ENCODE results near the gene IGFBP7. TPM values are rescaled to one million over a fixed set of nuclear protein-coding genes. Genes with fewer than 3 reads are reported as not detected.

The IGFBP7 gene
- total RNA-seq, 2 experiments from 2014 or later = 0.17 TPM; not detected in 1

DNA sequence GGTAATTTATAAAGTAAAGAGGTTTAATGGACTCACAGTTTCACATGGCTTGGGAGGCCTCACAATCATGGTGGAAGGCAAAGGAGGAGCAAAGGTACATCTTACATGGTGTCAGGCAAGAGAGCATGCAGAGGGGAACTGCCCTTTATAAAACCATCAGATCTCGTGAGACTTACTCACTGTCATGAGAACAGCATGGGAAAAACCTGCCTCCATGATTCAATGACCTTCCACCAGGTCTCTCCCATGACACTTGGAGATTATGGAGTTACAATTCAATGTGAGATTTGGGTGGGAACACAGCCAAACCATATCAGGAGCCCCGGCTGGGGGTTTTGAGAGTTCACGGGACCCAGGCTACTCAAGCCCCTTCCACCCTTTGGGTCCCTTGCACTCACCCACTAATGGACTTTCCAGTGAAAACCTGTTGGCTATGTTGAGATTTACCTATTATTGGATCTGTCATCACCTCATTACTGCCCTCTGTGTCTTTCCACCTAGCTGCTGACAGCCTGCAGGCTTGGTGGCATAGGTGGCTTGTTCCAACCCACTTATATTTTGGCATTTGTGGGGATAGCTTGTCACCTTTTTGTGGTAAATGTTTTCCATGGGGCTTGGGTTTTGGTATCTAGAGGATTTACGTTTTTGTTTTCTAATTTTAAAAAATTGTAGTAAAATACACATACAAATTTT lies 24.0 kb downstream of the IGFBP7 start:
- Mint-ChIP-seq H3K27ac (no peak overlapping the region), H3K27me3 (ENCODE audit: low read depth) (peaks cover 21% of the 10 kb centered on the region), H3K4me1 (ENCODE audit: low read depth) (no peaks in the 10 kb centered on the region), H3K36me3 (ENCODE audit: low read depth) (no peaks in the 10 kb centered on the region), H3K4me3 (no peak overlapping the region), H3K9me3 (no peaks in the 10 kb centered on the region)
- intact Hi-C loops (cut with micrococcal nuclease) = no loop called here
- CTCF ChIA-PET = no interaction called here
- DNase-seq = no peak

GRCh38 chr4:57085278-57085677 lies 24.9 kb downstream of the IGFBP7 start:
- Mint-ChIP-seq H3K36me3 (ENCODE audit: low read depth) (no peaks in the 10 kb centered on the region), H3K4me1 (ENCODE audit: low read depth) (no peaks in the 10 kb centered on the region), H3K27ac (no peak overlapping the region), H3K27me3 (ENCODE audit: low read depth) (peaks cover 18% of the 10 kb centered on the region), H3K9me3 (no peaks in the 10 kb centered on the region), H3K4me3 (no peak overlapping the region)
- intact Hi-C loops (cut with micrococcal nuclease) = no loop called here
- CTCF ChIA-PET = interaction anchor here (0.6 kb wide), 1 partner anchor 16 kb away, joined by 3 read pairs; no protein-coding TSS in a partner anchor
- no peak for DNase-seq

- Mint-ChIP-seq H3K9me3 (no peaks in the 10 kb centered on the region), H3K27me3 (ENCODE audit: low read depth) (peaks cover 13% of the 10 kb centered on the region), H3K36me3 (ENCODE audit: low read depth) (no peaks in the 10 kb centered on the region), H3K4me3 (no peak overlapping the region), H3K27ac (no peak overlapping the region), H3K4me1 (ENCODE audit: low read depth) (no peaks in the 10 kb centered on the region)
- intact Hi-C loops (cut with micrococcal nuclease) = no loop called here
- CTCF ChIA-PET = interaction anchor here (0.6 to 1.0 kb wide), 2 partner anchors 17 to 79 kb away, joined by 3 read pairs; no protein-coding TSS in a partner anchor
- DNase-seq = no peak
Measured at GRCh38 chr4:57084360-57084759, 25.8 kb downstream of the IGFBP7 start.

GRCh38 chr4:57083090-57083489 lies 27.1 kb downstream of the IGFBP7 start:
- Mint-ChIP-seq H3K4me1 (ENCODE audit: low read depth) (no peaks in the 10 kb centered on the region), H3K9me3 (no peaks in the 10 kb centered on the region), H3K27me3 (ENCODE audit: low read depth) (peaks cover 12% of the 10 kb centered on the region), H3K27ac (no peak overlapping the region), H3K4me3 (no peak overlapping the region), H3K36me3 (ENCODE audit: low read depth) (no peaks in the 10 kb centered on the region)
- intact Hi-C loops (cut with micrococcal nuclease) = no loop called here
- no peak for DNase-seq
- CTCF ChIA-PET = no interaction called here

- H3K27me3 Mint-ChIP-seq (ENCODE audit: low read depth) = peaks cover 14% of the 10 kb centered on the region
- no peak overlapping the region for H3K27ac Mint-ChIP-seq
- H3K9me3 Mint-ChIP-seq = no peaks in the 10 kb centered on the region
- no peak overlapping the region for H3K4me3 Mint-ChIP-seq
- CTCF ChIA-PET = no interaction called here
- H3K4me1 Mint-ChIP-seq (ENCODE audit: low read depth) = no peaks in the 10 kb centered on the region
- H3K36me3 Mint-ChIP-seq (ENCODE audit: low read depth) = no peaks in the 10 kb centered on the region
- DNase-seq = no peak
- intact Hi-C loops (cut with micrococcal nuclease) = no loop called here
Measured at GRCh38 chr4:57081651-57082621, 28.2 kb downstream of the IGFBP7 start.

- H3K27me3 Mint-ChIP-seq (ENCODE audit: low read depth) = peaks cover 11% of the 10 kb centered on the region
- no peak overlapping the region for H3K4me3 Mint-ChIP-seq
- no peak overlapping the region for H3K27ac Mint-ChIP-seq
- CTCF ChIA-PET = no interaction called here
- DNase-seq = no peak
- H3K36me3 Mint-ChIP-seq (ENCODE audit: low read depth) = no peaks in the 10 kb centered on the region
- intact Hi-C loops (cut with micrococcal nuclease) = no loop called here
- H3K9me3 Mint-ChIP-seq = no peaks in the 10 kb centered on the region
- no peaks in the 10 kb centered on the region for H3K4me1 Mint-ChIP-seq (ENCODE audit: low read depth)
Measured at GRCh38 chr4:57080781-57081650, 29.2 kb downstream of the IGFBP7 start.

- H3K4me1 Mint-ChIP-seq (ENCODE audit: low read depth) = no peaks in the 10 kb centered on the region
- no peak for DNase-seq
- no peaks in the 10 kb centered on the region for H3K9me3 Mint-ChIP-seq
- CTCF ChIA-PET = interaction anchor here (0.6 kb wide), 1 partner anchor 50 kb away, joined by 3 read pairs; no protein-coding TSS in a partner anchor
- peaks cover 8% of the 10 kb centered on the region for H3K27me3 Mint-ChIP-seq (ENCODE audit: low read depth)
- H3K36me3 Mint-ChIP-seq (ENCODE audit: low read depth) = no peaks in the 10 kb centered on the region
- no peak overlapping the region for H3K27ac Mint-ChIP-seq
- H3K4me3 Mint-ChIP-seq = no peak overlapping the region
- intact Hi-C loops (cut with micrococcal nuclease) = no loop called here
Measured at GRCh38 chr4:57078685-57079521, 31.3 kb downstream of the IGFBP7 start.

- DNase-seq = no peak
- Mint-ChIP-seq H3K27ac (no peak overlapping the region), H3K27me3 (ENCODE audit: low read depth) (peaks cover 10% of the 10 kb centered on the region), H3K36me3 (ENCODE audit: low read depth) (no peaks in the 10 kb centered on the region), H3K4me3 (no peak overlapping the region), H3K9me3 (no peaks in the 10 kb centered on the region), H3K4me1 (ENCODE audit: low read depth) (no peaks in the 10 kb centered on the region)
- CTCF ChIA-PET = no interaction called here
- intact Hi-C loops (cut with micrococcal nuclease) = no loop called here
Measured at GRCh38 chr4:57077550-57078343, 32.4 kb downstream of the IGFBP7 start.

GRCh38 chr4:57076646-57077045 lies 33.5 kb downstream of the IGFBP7 start:
- Mint-ChIP-seq H3K36me3 (ENCODE audit: low read depth) (no peaks in the 10 kb centered on the region), H3K9me3 (no peaks in the 10 kb centered on the region), H3K27me3 (ENCODE audit: low read depth) (peaks cover 11% of the 10 kb centered on the region), H3K4me1 (ENCODE audit: low read depth) (no peaks in the 10 kb centered on the region), H3K4me3 (no peak overlapping the region), H3K27ac (no peak overlapping the region)
- no peak for DNase-seq
- intact Hi-C loops (cut with micrococcal nuclease) = no loop called here
- CTCF ChIA-PET = no interaction called here

DNA sequence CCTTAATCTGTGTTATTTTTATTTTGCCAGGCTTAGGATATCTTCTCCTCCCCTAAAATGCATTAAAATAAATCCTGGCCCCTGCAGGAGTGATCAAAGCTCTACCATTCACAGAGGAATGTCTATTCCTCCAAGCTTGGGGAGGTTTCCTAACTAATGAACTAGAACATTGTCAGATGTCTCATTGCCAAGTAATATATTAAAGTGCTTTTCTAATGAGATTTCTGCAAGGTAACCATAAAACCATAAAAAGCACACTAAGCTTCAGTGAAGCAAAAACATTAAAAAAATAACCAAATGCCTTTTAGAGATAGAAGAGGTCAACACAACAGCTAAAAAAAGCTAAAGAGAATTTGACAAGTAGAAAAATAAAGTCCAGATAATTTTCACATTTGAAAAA lies 34.8 kb downstream of the IGFBP7 start:
- no peaks in the 10 kb centered on the region for H3K9me3 Mint-ChIP-seq
- CTCF ChIA-PET = no interaction called here

GRCh38 chr4:57074744-57075143 lies 35.4 kb downstream of the IGFBP7 start:
- no peaks in the 10 kb centered on the region for H3K4me1 Mint-ChIP-seq (ENCODE audit: low read depth)
- CTCF ChIA-PET = no interaction called here
- intact Hi-C loops (cut with micrococcal nuclease) = no loop called here
- no peak overlapping the region for H3K4me3 Mint-ChIP-seq
- H3K27me3 Mint-ChIP-seq (ENCODE audit: low read depth) = peaks cover 11% of the 10 kb centered on the region
- no peak for DNase-seq
- no peaks in the 10 kb centered on the region for H3K36me3 Mint-ChIP-seq (ENCODE audit: low read depth)
- no peak overlapping the region for H3K27ac Mint-ChIP-seq
- no peaks in the 10 kb centered on the region for H3K9me3 Mint-ChIP-seq

More for the DNA sequence above, 34.8 kb downstream of the IGFBP7 start:
- intact Hi-C loops (cut with micrococcal nuclease) = no loop called here
- Mint-ChIP-seq H3K4me1 (ENCODE audit: low read depth) (no peaks in the 10 kb centered on the region), H3K27ac (no peak overlapping the region), H3K4me3 (no peak overlapping the region), H3K27me3 (ENCODE audit: low read depth) (peaks cover 11% of the 10 kb centered on the region), H3K36me3 (ENCODE audit: low read depth) (no peaks in the 10 kb centered on the region)
- DNase-seq = no peak
